ENCODE measurements around the gene RFX3.

GRCh38 chr9:3359048-3359692 is 166.6 kb downstream of the RFX3 start:
- TF ChIP-seq CTCF (IDR thresholded peaks at IDR 0.05; ENCODE audit: insufficient read depth, low read depth, low read length) (no peak), EZH2 (IDR thresholded peaks at IDR 0.05; ENCODE audit: insufficient read depth, low read length) (no peak)

Measured in astrocyte (in vitro differentiated cells and primary cell).